SK-N-SH (cell line): ENCODE measurements around the gene DIAPH1. TPM values are rescaled to one million over a fixed set of nuclear protein-coding genes. Genes with fewer than 3 reads are reported as not detected.

ENCODE experiments used
- CTCF ChIA-PET: fragments of 300-600, 350-600 bp; formaldehyde crosslinking; extraction: SDS; loops from one replicate; lab custom pipeline; 2021; lab: Yijun Ruan, JAX
- POLR2A ChIA-PET: fragments of 350-600 bp; sonication (Branson Sonifier 250); formaldehyde crosslinking; extraction: SDS; loops from one replicate; lab custom pipeline; 2020; ENCODE audit warnings: antibody characterized with exemption, inconsistent platforms; lab: Yijun Ruan, JAX
- DNase-seq: peaks from one replicate; pipeline ENCODE4 v3.0.0; 2012
- H2AFZ ChIP-seq: fragments of 200-600 bp; sonication (generic); 2 replicates; pipeline ENCODE4 v1.8.1; 2016; ENCODE audit warnings: antibody characterized with exemption, mild to moderate bottlenecking, low read depth
- H3F3A ChIP-seq: fragments of 200-600 bp; sonication (generic); replicated peaks from 2 replicates; pipeline ENCODE3; 2016; ENCODE audit warnings: antibody characterized with exemption, mild to moderate bottlenecking; ENCODE audit not compliant: insufficient read depth
- H3K27ac ChIP-seq, 2 experiments: fragments of 200-500 bp in 1 of 2; fragments of 200-600 bp in 1 of 2; sonication (Bioruptor generic) in 1 of 2; sonication (generic), shearing (Covaris generic) in 1 of 2; 2 replicates each; pipeline versions ENCODE4 v1.5.1 to v1.6.1; 2014 to 2016; ENCODE audit warnings: low read depth in 2 of 2, inconsistent platforms in 1 of 2, low read length in 1 of 2, mild to moderate bottlenecking in 1 of 2, mixed read lengths in 1 of 2
- H3K27me3 ChIP-seq: fragments of 200-600 bp; sonication (generic), shearing (Covaris generic); 2 replicates; pipeline ENCODE4 v1.6.1; 2016; ENCODE audit warnings: mixed run types; ENCODE audit not compliant: insufficient read depth
- H3K36me3 ChIP-seq, 2 experiments: fragments of 200-500 bp in 1 of 2; fragments of 200-600 bp in 1 of 2; sonication (Bioruptor generic) in 1 of 2; sonication (generic) in 1 of 2; replicated peaks in 1 of 2; 2 replicates each; pipeline versions ENCODE3 to v1.5.1; 2014 to 2016; ENCODE audit warnings: low read length in 1 of 2, mild to moderate bottlenecking in 1 of 2; ENCODE audit not compliant: insufficient read depth in 2 of 2, control insufficient read depth in 1 of 2
- H3K4me1 ChIP-seq, 2 experiments: fragments of 200-500 bp in 1 of 2; fragments of 200-600 bp in 1 of 2; sonication (Bioruptor generic) in 1 of 2; sonication (generic), shearing (Covaris generic) in 1 of 2; 2 replicates each; pipeline versions ENCODE4 v1.5.1 to v1.6.1; 2014 to 2016; ENCODE audit warnings: low read depth in 1 of 2, low read length in 1 of 2, mixed run types in 1 of 2; ENCODE audit not compliant: insufficient read depth in 2 of 2, control insufficient read depth in 1 of 2
- H3K4me2 ChIP-seq: fragments of 200-600 bp; sonication (generic), shearing (Covaris generic); 2 replicates; pipeline ENCODE4 v1.6.1; 2017; ENCODE audit warnings: mixed run types
- H3K4me3 ChIP-seq, 2 experiments: fragments of 200-500 bp in 1 of 2; fragments of 200-600 bp in 1 of 2; sonication (Bioruptor generic) in 1 of 2; sonication (generic), shearing (Covaris generic) in 1 of 2; 2 replicates each; pipeline versions ENCODE4 v1.5.1 to v1.8.1; 2014 to 2016; ENCODE audit warnings: low read depth in 2 of 2, inconsistent platforms in 1 of 2, low read length in 1 of 2, mild to moderate bottlenecking in 1 of 2, mixed read lengths in 1 of 2, moderate library complexity in 1 of 2
- H3K79me2 ChIP-seq: fragments of 200-600 bp; sonication (generic); 2 replicates; pipeline ENCODE4 v1.8.1; 2017; ENCODE audit warnings: mild to moderate bottlenecking; ENCODE audit not compliant: insufficient read depth
- H3K9ac ChIP-seq: fragments of 200-600 bp; sonication (generic); 2 replicates; pipeline ENCODE4 v1.6.1; 2017; ENCODE audit warnings: mixed run types
- H3K9me2 ChIP-seq: fragments of 200-600 bp; sonication (generic); 2 replicates; pipeline ENCODE4 v1.6.1; 2017; ENCODE audit warnings: mixed run types
- H3K9me3 ChIP-seq: fragments of 200-600 bp; sonication (generic); 2 replicates; pipeline ENCODE4 v1.6.1; 2017; ENCODE audit warnings: mixed run types, mild to moderate bottlenecking, moderate library complexity
- H4K20me1 ChIP-seq: fragments of 200-600 bp; sonication (generic); 2 replicates; pipeline ENCODE4 v1.6.1; 2017; ENCODE audit warnings: mild to moderate bottlenecking, mixed run types; ENCODE audit not compliant: insufficient read depth
- CHD2 ChIP-seq: fragments of 150-350 bp; IDR thresholded peaks from 2 replicates; pipeline ENCODE4 v1.6.1; 2018; ENCODE audit warnings: low read length; ENCODE audit not compliant: partially characterized antibody
- ELF1 ChIP-seq: IDR thresholded peaks from 2 replicates; pipeline ENCODE4 v1.4.0; 2012
- EP300 ChIP-seq, 2 experiments: IDR thresholded peaks; 2 replicates each; pipeline versions ENCODE4 v1.4.0 to v1.6.1; 2012; ENCODE audit warnings: borderline replicate concordance in 1 of 2, low read depth in 1 of 2, low read length in 1 of 2
- FOSL2 ChIP-seq: IDR thresholded peaks from 2 replicates; pipeline ENCODE4 v1.4.0; 2012; ENCODE audit warnings: low read depth, mild to moderate bottlenecking, moderate library complexity, borderline replicate concordance
- NFIC ChIP-seq: IDR thresholded peaks from 2 replicates; pipeline ENCODE4 v1.4.0; 2012; ENCODE audit warnings: borderline replicate concordance
- RAD21 ChIP-seq: IDR thresholded peaks from 2 replicates; pipeline ENCODE4 v1.6.1; 2012; ENCODE audit warnings: mild to moderate bottlenecking, low read length
- RXRA ChIP-seq: IDR thresholded peaks from 2 replicates; pipeline ENCODE4 v1.4.0; 2012; ENCODE audit warnings: low read depth, mild to moderate bottlenecking, borderline replicate concordance
- SMC3 ChIP-seq: IDR thresholded peaks from 2 replicates; pipeline ENCODE4 v1.6.1; 2012; ENCODE audit warnings: low read depth, low read length, improper control_type of control experiment
- TAF1 ChIP-seq: IDR thresholded peaks from 2 replicates; pipeline ENCODE4 v1.6.1; 2012; ENCODE audit warnings: low read depth, mild to moderate bottlenecking, low read length, moderate library complexity, borderline replicate concordance
- TEAD4 ChIP-seq: IDR thresholded peaks from 2 replicates; pipeline ENCODE4 v1.4.0; 2012; ENCODE audit warnings: mild to moderate bottlenecking, borderline replicate concordance; ENCODE audit not compliant: insufficient read depth
- USF1 ChIP-seq: IDR thresholded peaks from 2 replicates; pipeline ENCODE4 v1.4.0; 2012; ENCODE audit warnings: low read depth, borderline replicate concordance
- YY1 ChIP-seq: IDR thresholded peaks from 2 replicates; pipeline ENCODE4 v1.4.0; 2012; ENCODE audit warnings: low read depth, mild to moderate bottlenecking
- ZBTB33 ChIP-seq: IDR thresholded peaks from 2 replicates; pipeline ENCODE4 v1.4.0; 2012; ENCODE audit warnings: low read depth, borderline replicate concordance
- WGBS: methylation state at CpG from one replicate; pipeline ENCODE4 v1.1.6; 2017; ENCODE audit warnings: low lambda C conversion rate; 5-methylcytosine and 5-hydroxymethylcytosine counted together
- polyA plus RNA-seq, 3 experiments: library from polyadenylated mRNA; depleted of rRNA; stranded (reverse); fragments of >200 nt; gene quantifications; 2 replicates each; pipeline ENCODE4 v1.2.3, GENCODE V29; 2012

DIAPH1 gene
- polyA plus RNA-seq, 1 of the 3 experiments (the other 2 are of a cell fraction), result 30.4 TPM

GRCh38 chr5:141608557-141608956 is 10.2 kb downstream of the DIAPH1 start:
- H3K4me3 ChIP-seq, result no peak overlapping the region
- H3K27ac ChIP-seq, result no peak overlapping the region
- peaks cover 6% of the 10 kb centered on the region for H3F3A ChIP-seq
- DNase-seq, result no peak
- no peaks in the 10 kb centered on the region for H3K27me3 ChIP-seq
- peaks cover 94% of the 10 kb centered on the region for H3K79me2 ChIP-seq
- H2AFZ ChIP-seq, result no peak overlapping the region
- H3K4me2 ChIP-seq, result no peak overlapping the region
- no peaks in the 10 kb centered on the region for H4K20me1 ChIP-seq
- no peaks in the 10 kb centered on the region for H3K9me3 ChIP-seq
- peaks cover 0 to 8% of the 10 kb centered on the region in 2 experiments; a peak in 2 of 4 replicates for H3K4me1 ChIP-seq
- H3K36me3 ChIP-seq, result peaks cover 4% of the 10 kb centered on the region in 2 experiments
- POLR2A ChIA-PET, result no interaction called here
- no peak overlapping the region for H3K9ac ChIP-seq
- CTCF ChIA-PET, result interaction anchor here (1.6 to 4.2 kb wide), 3 partner anchors 11 to 17 kb away, joined by 5 to 32 read pairs (median 13); partner anchors contain the start of gene DIAPH1
- WGBS, result 93% methylated on average over 1 of the region's 1 CpG
- H3K9me2 ChIP-seq, result no peaks in the 10 kb centered on the region
- TF ChIP-seq RAD21 (no peak), SMC3 (no peak), YY1 (no peak), EP300 (IDR thresholded peaks at IDR 0.05; ENCODE audit: borderline replicate concordance in 1 of 2, low read depth in 1 of 2, low read length in 1 of 2) (no peak), CHD2 (no peak), USF1 (no peak), TAF1 (no peak), ZBTB33 (no peak), RXRA (no peak)

- CTCF ChIA-PET, result interaction anchor here (1.2 to 4.2 kb wide), 4 partner anchors 11 to 16 kb away, joined by 5 to 32 read pairs (median 10); partner anchors contain the start of gene DIAPH1
- Histone ChIP-seq H3K9me2 (no peaks in the 10 kb centered on the region), H3K4me2 (no peak overlapping the region), H3K9ac (no peak overlapping the region), H3K4me1 (peaks cover 0 to 8% of the 10 kb centered on the region in 2 experiments; a peak in 2 of 4 replicates), H3F3A (peaks cover 6% of the 10 kb centered on the region), H3K36me3 (peaks cover 4% of the 10 kb centered on the region in 2 experiments), H3K27ac (no peak overlapping the region), H2AFZ (no peak overlapping the region), H3K27me3 (no peaks in the 10 kb centered on the region), H3K79me2 (peaks cover 94% of the 10 kb centered on the region), H3K9me3 (no peaks in the 10 kb centered on the region), H4K20me1 (no peaks in the 10 kb centered on the region), H3K4me3 (no peak overlapping the region)
- DNase-seq, result no peak
- no peak for TF ChIP-seq ELF1
- TF ChIP-seq FOSL2, result no peak
- TF ChIP-seq ZBTB33, result no peak
- TF ChIP-seq RAD21, result no peak
- no peak for TF ChIP-seq NFIC
- no peak for TF ChIP-seq TEAD4
- POLR2A ChIA-PET, result no interaction called here
- 64% methylated on average over 2 of the region's 2 CpGs for WGBS
Measured at GRCh38 chr5:141608046-141608445, 10.8 kb downstream of the DIAPH1 start.
